ENCODE measurements around the gene MED13. TPM values are rescaled to one million over a fixed set of nuclear protein-coding genes. Genes with fewer than 3 reads are reported as not detected.
A peak's percentile ranks its signal among the peaks of the same experiment; 100 is the strongest.
"Not testable (repeated sequence)": the region's sequence is repeated elsewhere in the genome, so short reads cannot be mapped to it uniquely, and the experiment has no call there.

MED13 gene
- total and polyA plus RNA-seq, 2 experiments from 2014 or later: 6.6 to 51.2 TPM

DNA sequence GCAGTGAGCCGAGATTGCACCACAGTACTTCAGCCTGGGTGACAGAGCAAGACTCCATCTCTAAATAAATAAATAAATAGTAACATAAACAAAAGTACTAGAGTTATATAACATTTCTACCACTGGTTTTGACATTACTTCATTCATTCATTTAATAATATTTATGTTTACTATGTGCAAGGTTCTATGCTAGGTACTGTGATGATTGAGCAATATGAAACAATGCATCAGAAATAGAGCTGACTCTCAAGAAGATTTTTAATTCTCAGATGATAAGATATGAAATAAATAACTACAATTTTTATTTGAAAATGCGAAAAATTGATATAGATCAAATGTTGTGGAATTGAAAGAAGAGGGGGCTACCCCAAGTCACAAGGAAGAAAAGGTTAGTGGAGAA lies 8.9 kb upstream of the MED13 start:
- no peak overlapping the region for H2AFZ ChIP-seq
- no peaks in the 10 kb centered on the region for H3K9me3 ChIP-seq (ENCODE audit: low read depth)
- TF ChIP-seq, protein P1, sequence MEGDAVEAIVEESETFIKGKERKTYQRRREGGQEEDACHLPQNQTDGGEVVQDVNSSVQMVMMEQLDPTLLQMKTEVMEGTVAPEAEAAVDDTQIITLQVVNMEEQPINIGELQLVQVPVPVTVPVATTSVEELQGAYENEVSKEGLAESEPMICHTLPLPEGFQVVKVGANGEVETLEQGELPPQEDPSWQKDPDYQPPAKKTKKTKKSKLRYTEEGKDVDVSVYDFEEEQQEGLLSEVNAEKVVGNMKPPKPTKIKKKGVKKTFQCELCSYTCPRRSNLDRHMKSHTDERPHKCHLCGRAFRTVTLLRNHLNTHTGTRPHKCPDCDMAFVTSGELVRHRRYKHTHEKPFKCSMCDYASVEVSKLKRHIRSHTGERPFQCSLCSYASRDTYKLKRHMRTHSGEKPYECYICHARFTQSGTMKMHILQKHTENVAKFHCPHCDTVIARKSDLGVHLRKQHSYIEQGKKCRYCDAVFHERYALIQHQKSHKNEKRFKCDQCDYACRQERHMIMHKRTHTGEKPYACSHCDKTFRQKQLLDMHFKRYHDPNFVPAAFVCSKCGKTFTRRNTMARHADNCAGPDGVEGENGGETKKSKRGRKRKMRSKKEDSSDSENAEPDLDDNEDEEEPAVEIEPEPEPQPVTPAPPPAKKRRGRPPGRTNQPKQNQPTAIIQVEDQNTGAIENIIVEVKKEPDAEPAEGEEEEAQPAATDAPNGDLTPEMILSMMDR (IDR thresholded peaks at IDR 0.05; ENCODE audit: poor library complexity): no peak
- TF ChIP-seq EZH2 (IDR thresholded peaks at IDR 0.05; ENCODE audit: borderline replicate concordance) (no peak), EZH2phosphoT487 (IDR thresholded peaks at IDR 0.05; ENCODE audit: low read depth, severe bottlenecking, unreplicated experiment) (no peak)
- H3K36me3 ChIP-seq (replicated peaks; ENCODE audit: insufficient read depth, low read depth): no peaks in the 10 kb centered on the region
- H3K9me2 ChIP-seq (replicated peaks; ENCODE audit: insufficient read depth): no peaks in the 10 kb centered on the region
- H3K79me2 ChIP-seq: no peaks in the 10 kb centered on the region
- H4K20me1 ChIP-seq (ENCODE audit: insufficient read depth, poor library complexity, severe bottlenecking): no peaks in the 10 kb centered on the region
- H3K27ac ChIP-seq: no peak overlapping the region
- H3K4me1 ChIP-seq (ENCODE audit: insufficient read depth): peaks cover 9% of the 10 kb centered on the region
- DNase-seq (ENCODE audit: low spot score): no peak
- no peak overlapping the region for H3K4me2 ChIP-seq
- no peaks in the 10 kb centered on the region for H3K27me3 ChIP-seq
- 93% methylated on average over 2 of the region's 2 CpGs for WGBS (ENCODE audit: low lambda C conversion rate, missing lambda C conversion rate)
- no peak overlapping the region for H3K4me3 ChIP-seq

DNA sequence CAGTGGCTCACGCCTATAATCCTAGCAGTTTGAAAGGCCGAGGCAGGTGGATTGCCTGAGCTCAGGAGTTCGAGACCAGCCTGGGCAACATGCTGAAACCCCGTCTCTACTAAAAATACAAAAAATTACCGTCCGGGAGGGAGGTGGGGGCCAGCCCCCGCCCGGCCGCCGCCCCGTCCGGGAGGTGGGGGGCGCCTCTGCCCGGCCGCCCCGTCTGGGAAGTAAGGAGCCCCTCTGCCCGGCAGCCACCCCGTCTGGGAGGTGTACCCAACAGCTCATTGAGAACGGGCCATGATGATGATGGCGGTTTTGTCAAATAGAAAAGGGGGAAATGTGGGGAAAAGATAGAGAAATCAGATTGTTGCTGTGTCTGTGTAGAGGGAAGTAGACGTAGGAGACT lies 7.8 kb upstream of the MED13 start:
- H3K4me1 ChIP-seq (ENCODE audit: insufficient read depth); H3K27me3 ChIP-seq; H3K4me3 ChIP-seq; H3K9me3 ChIP-seq (ENCODE audit: low read depth); DNase-seq (ENCODE audit: low spot score); H3K9me2 ChIP-seq (replicated peaks; ENCODE audit: insufficient read depth); H2AFZ ChIP-seq; H4K20me1 ChIP-seq (ENCODE audit: insufficient read depth, poor library complexity, severe bottlenecking); H3K79me2 ChIP-seq; H3K36me3 ChIP-seq (replicated peaks; ENCODE audit: insufficient read depth, low read depth); H3K4me2 ChIP-seq: not testable (repeated sequence)
- peak overlapping the region; percentile 40 for H3K27ac ChIP-seq
- 98% methylated on average over 14 of the region's 21 CpGs for WGBS (ENCODE audit: low lambda C conversion rate, missing lambda C conversion rate)

DNA sequence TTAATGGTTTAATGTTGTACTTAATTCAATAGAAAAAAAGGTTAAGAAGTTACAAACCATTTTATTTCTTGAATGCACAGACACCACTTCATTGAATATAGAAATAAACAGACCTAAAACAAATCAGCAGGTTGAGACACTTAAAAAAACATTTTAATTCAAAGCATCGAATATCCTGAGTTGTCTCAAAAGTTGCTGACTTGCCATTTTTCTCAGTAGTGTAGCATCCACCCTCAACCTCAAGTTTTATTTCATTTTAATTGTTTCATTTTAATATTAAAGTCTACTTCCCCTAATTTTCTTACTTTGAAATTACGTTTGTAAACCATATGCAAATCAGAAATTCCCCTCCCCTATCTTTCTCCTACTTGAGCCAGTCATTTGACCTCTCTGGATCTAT lies 5.8 kb upstream of the MED13 start:
- Histone ChIP-seq H3K36me3 (replicated peaks; ENCODE audit: insufficient read depth, low read depth) (no peaks in the 10 kb centered on the region), H2AFZ (no peak overlapping the region), H4K20me1 (ENCODE audit: insufficient read depth, poor library complexity, severe bottlenecking) (no peaks in the 10 kb centered on the region), H3K4me1 (ENCODE audit: insufficient read depth) (no peaks in the 10 kb centered on the region), H3K9me3 (ENCODE audit: low read depth) (no peaks in the 10 kb centered on the region), H3K27ac (no peak overlapping the region), H3K4me2 (no peak overlapping the region), H3K27me3 (no peaks in the 10 kb centered on the region), H3K9me2 (replicated peaks; ENCODE audit: insufficient read depth) (no peaks in the 10 kb centered on the region), H3K79me2 (no peaks in the 10 kb centered on the region), H3K4me3 (no peak overlapping the region)
- WGBS (ENCODE audit: low lambda C conversion rate, missing lambda C conversion rate): 91% methylated on average over 2 of the region's 2 CpGs
- TF ChIP-seq EZH2 (IDR thresholded peaks at IDR 0.05; ENCODE audit: borderline replicate concordance) (no peak), EZH2phosphoT487 (IDR thresholded peaks at IDR 0.05; ENCODE audit: low read depth, severe bottlenecking, unreplicated experiment) (no peak)
- TF ChIP-seq, protein P1 (IDR thresholded peaks at IDR 0.05; ENCODE audit: poor library complexity): no peak
- no peak for DNase-seq (ENCODE audit: low spot score)

DNA sequence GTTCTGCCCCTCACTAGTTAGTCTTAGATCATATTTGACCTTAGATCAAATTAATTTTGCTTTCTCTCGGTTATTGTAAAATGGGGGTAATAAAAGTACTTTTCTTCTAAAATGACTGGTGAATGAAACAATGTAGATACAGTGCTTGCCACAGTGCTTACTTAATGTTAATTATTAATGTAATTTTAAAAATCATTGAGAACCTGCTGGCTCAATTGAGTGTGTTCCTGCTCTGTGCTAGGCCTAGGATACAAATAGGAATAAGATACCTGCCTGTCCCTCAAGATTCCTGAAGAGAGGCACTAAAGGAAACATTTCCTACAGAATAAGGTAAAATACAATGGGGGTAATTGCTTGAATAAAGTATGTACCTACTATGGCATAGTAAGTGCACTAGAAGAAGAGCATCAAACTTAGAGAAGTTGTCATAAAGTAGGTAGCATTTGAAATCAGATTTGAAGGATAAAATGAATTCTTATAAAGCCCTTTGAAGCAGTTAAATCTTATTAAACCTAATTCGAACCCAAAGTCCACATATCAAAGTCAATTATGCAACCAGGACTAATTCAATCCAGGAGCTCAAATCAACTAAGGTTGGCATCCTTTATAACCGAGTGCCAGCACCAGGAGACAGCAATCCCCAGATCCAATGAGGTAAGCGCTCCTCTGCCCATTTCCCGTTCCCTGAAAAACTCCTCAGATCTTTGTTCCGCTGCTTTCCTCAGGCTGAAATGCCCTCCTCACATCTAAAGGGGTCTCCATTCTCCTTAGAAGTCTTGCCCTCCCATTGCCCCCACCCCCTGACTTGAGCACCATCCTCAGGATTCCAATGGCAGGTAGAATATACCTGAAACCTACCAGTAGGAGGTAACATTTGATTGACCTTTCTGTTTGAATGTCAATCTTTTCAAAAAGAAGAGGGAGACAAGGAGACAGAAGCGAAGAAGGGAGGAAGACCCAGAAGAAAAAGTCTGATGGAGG lies 2.4 kb upstream of the MED13 start:
- peak overlapping the region; percentile 38 for H3K4me2 ChIP-seq
- WGBS (ENCODE audit: low lambda C conversion rate, missing lambda C conversion rate): 83% methylated on average over 7 of the region's 7 CpGs

More for the DNA sequence above, 2.4 kb upstream of the MED13 start:
- Histone ChIP-seq H3K79me2 (peaks cover 28% of the 10 kb centered on the region), H3K4me3 (no peak overlapping the region), H3K9me3 (ENCODE audit: low read depth) (no peaks in the 10 kb centered on the region), H3K4me1 (ENCODE audit: insufficient read depth) (peaks cover 9% of the 10 kb centered on the region), H4K20me1 (ENCODE audit: insufficient read depth, poor library complexity, severe bottlenecking) (peaks cover 25% of the 10 kb centered on the region), H3K27ac (peak overlapping the region; percentile 33), H3K9me2 (replicated peaks; ENCODE audit: insufficient read depth) (no peaks in the 10 kb centered on the region), H2AFZ (no peak overlapping the region), H3K36me3 (replicated peaks; ENCODE audit: insufficient read depth, low read depth) (no peaks in the 10 kb centered on the region), H3K27me3 (no peaks in the 10 kb centered on the region)
- TF ChIP-seq EZH2phosphoT487 (IDR thresholded peaks at IDR 0.05; ENCODE audit: low read depth, severe bottlenecking, unreplicated experiment): no peak
- no peak for TF ChIP-seq EZH2 (IDR thresholded peaks at IDR 0.05; ENCODE audit: borderline replicate concordance)
- TF ChIP-seq, protein P1 (IDR thresholded peaks at IDR 0.05; ENCODE audit: poor library complexity): no peak
- DNase-seq (ENCODE audit: low spot score): no peak

All from hepatocyte (in vitro differentiated cells).